Kidney (tissue), 14 donors: ENCODE measurements around the gene BCAS3. TPM values are rescaled to one million over a fixed set of nuclear protein-coding genes. Genes with fewer than 3 reads are reported as not detected.

ENCODE experiments used
- DNase-seq, 5 donors: peaks; one replicate each; pipeline ENCODE4 v3.0.0-alpha.2; 2013 to 2020
- FAIRE-seq: peaks from 2 replicates; lab custom pipeline; 2012; peaks lifted over from hg19 to GRCh38; lab: Jason Lieb, UNC
- H3K27ac ChIP-seq, 2 donors: one replicate each; pipeline ENCODE4 v1.7.0; 2013; ENCODE audit warnings: low read depth in 2 of 2, low read length in 2 of 2, inconsistent platforms in 1 of 2
- H3K27me3 ChIP-seq: one replicate; pipeline ENCODE4 v1.7.1; 2013; ENCODE audit warnings: low read length, inconsistent platforms; ENCODE audit not compliant: control insufficient read depth, insufficient read depth
- H3K36me3 ChIP-seq, 3 donors: one replicate each; pipeline versions ENCODE4 v1.7.0 to v1.7.1; 2013; ENCODE audit warnings: low read length in 3 of 3, control low read depth in 1 of 3, inconsistent platforms in 1 of 3; ENCODE audit not compliant: insufficient read depth in 3 of 3, control insufficient read depth in 2 of 3
- H3K4me1 ChIP-seq, 3 donors: one replicate each; pipeline versions ENCODE4 v1.7.0 to v1.7.1; 2013; ENCODE audit warnings: low read length in 3 of 3, inconsistent platforms in 1 of 3, low read depth in 1 of 3; ENCODE audit not compliant: control insufficient read depth in 2 of 3, insufficient read depth in 2 of 3
- H3K4me3 ChIP-seq, 3 donors: one replicate each; pipeline versions ENCODE4 v1.7.0 to v1.8.1; 2013; ENCODE audit warnings: low read length in 3 of 3, control low read depth in 1 of 3, inconsistent platforms in 1 of 3
- H3K9ac ChIP-seq, 3 donors: one replicate each; pipeline versions ENCODE4 v1.7.0 to v1.7.1; 2013; ENCODE audit warnings: low read length in 3 of 3, control low read depth in 1 of 3, inconsistent platforms in 1 of 3
- H3K9me3 ChIP-seq, 3 donors: one replicate each; pipeline versions ENCODE4 v1.7.0 to v1.7.1; 2013; ENCODE audit warnings: low read length in 3 of 3, control low read depth in 1 of 3, inconsistent platforms in 1 of 3; ENCODE audit not compliant: control insufficient read depth in 2 of 3, insufficient read depth in 1 of 3
- intact Hi-C: fragments of 100-400 bp; cut with DNase I; formaldehyde crosslinking; loops from one replicate; pipeline ENCODE4 v1.11.1; 2022
- polyA plus RNA-seq: library from polyadenylated mRNA; stranded (reverse); fragments of 350-450 nt; fragmentation: Illumina TruSeq; extraction: RNeasy Lipid Tissue Mini Kit (QIAGEN cat#74804); gene quantifications from one replicate; pipeline ENCODE4 v1.2.3, GENCODE V29; 2014; ENCODE audit warnings: low read depth, low replicate concordance; ENCODE audit not compliant: insufficient read depth
- total RNA-seq: library from RNA; stranded (reverse); fragmentation: NEBNext Ultra II Directional; extraction: Animal tissue kit (Norgen Biotek cat#: 25700); gene quantifications from one replicate; pipeline ENCODE4 v1.2.1, GENCODE V29; 2021
- TF ChIP-seq, protein P1 (sequence below): IDR thresholded peaks from 3 replicates; pipeline ENCODE4 v1.5.1; 2012; ENCODE audit warnings: mild to moderate bottlenecking, moderate library complexity, borderline replicate concordance; ENCODE audit not compliant: insufficient read depth; ENCODE audit errors: extremely low read depth
- donor health status: control.
- donor health status: control.
- donor health status: control.
- donor health status: control.
- donor health status: control.
- donor health status: DM: yes; HTN: yes; CAD: no.
- donor health status: Normal renal cell carcinoma (clear cell type).

Gene BCAS3
- total and polyA plus RNA-seq, 2 donors from 2014 or later, result 18.3 to 44.1 TPM

DNA sequence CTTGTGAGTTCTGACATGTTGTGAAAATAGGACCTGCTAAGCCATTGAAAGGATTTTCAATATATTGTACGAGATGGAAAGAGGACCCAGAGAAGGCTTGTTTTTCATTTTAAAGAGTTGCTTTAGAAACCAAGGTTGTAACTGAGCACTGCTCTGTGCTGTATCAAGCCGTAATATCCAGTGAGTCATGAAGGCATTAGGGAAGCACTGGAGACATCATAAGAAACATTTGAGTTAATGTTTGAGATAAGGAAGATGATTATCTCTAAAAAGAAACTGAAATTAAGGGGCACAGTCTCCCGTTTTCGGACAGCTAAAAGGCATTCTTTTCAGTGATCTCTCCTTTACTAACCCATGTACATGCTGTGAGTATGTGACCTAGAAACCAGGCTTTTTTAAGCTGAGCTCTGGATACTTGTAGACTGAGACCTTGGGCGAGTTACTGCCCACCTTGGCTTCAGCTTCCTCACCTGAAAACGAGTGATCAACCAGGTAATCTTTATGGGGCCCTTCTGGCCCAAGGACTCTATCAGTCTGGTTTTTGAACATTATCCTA is 572.8 kb downstream of the BCAS3 start:
- no peaks in the 10 kb centered on the region for H3K27me3 ChIP-seq
- H3K4me1 ChIP-seq, result peaks cover 15 to 16% (median 15%) of the 10 kb centered on the region in 3 donors
- no peak overlapping the region for H3K9ac ChIP-seq
- H3K4me3 ChIP-seq, result peak overlapping the region in 1 of 3 donors; percentile 16
- intact Hi-C loops, result no loop called here
- DNase-seq (no peak), FAIRE-seq (no peak)
- H3K36me3 ChIP-seq, result no peaks in the 10 kb centered on the region
- peak overlapping the region; percentile 61 to 85 for H3K27ac ChIP-seq
- H3K9me3 ChIP-seq, result no peaks in the 10 kb centered on the region
- TF ChIP-seq, protein P1, sequence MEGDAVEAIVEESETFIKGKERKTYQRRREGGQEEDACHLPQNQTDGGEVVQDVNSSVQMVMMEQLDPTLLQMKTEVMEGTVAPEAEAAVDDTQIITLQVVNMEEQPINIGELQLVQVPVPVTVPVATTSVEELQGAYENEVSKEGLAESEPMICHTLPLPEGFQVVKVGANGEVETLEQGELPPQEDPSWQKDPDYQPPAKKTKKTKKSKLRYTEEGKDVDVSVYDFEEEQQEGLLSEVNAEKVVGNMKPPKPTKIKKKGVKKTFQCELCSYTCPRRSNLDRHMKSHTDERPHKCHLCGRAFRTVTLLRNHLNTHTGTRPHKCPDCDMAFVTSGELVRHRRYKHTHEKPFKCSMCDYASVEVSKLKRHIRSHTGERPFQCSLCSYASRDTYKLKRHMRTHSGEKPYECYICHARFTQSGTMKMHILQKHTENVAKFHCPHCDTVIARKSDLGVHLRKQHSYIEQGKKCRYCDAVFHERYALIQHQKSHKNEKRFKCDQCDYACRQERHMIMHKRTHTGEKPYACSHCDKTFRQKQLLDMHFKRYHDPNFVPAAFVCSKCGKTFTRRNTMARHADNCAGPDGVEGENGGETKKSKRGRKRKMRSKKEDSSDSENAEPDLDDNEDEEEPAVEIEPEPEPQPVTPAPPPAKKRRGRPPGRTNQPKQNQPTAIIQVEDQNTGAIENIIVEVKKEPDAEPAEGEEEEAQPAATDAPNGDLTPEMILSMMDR, result no peak

DNA sequence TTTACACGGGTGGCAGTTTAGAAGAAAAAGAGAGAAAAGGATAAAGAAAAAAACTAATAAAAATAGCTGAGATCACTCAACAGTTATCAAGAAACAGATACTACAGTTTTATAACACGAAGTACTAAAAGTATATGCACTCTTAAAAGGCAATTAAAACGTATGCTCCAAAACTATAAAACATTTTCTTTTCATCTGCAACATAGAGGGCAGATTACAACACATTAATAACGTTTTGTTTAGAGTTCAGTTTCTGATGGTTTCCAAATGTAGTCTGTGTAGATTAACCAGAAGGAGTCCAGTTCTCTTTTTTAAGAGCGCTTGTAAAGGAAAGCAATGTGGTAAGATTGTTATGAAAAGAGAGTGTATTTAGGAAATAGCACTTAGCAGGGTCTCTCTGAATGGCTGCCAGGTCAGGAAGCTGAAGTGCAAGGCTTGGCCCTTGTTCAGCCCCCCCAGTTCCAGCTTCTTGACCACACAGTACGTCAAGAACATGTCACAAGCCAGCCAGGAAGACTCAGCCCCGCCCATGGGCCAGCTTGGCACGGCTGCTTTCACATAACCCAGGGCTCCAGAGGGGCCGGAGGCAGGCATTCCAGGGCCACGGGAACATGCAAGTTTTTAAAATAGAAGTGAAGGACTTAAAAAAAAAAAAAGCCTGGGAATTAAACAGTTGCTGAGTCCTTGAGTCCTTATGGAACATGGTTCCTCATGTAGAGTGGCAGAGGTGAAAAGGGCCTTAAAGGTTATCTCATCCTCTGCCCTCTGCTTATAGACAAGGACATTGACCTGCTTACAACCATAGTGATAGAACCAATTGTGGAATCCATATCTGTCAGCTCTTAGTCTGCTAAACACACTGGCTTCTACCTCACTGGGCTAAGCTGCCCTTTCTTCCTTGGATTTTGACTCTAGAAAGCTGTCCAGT is 574.6 kb downstream of the BCAS3 start:
- Histone ChIP-seq H3K27me3 (no peaks in the 10 kb centered on the region), H3K9ac (no peak overlapping the region), H3K27ac (peak overlapping the region; percentile 4 to 59), H3K9me3 (no peaks in the 10 kb centered on the region), H3K4me3 (no peak overlapping the region), H3K36me3 (no peaks in the 10 kb centered on the region), H3K4me1 (peaks cover 15 to 16% (median 15%) of the 10 kb centered on the region in 3 donors)
- TF ChIP-seq, protein P1, result no peak
- FAIRE-seq (no peak), DNase-seq (peak; percentile 82 to 95 (median 84))
- intact Hi-C loops, result no loop called here

DNA sequence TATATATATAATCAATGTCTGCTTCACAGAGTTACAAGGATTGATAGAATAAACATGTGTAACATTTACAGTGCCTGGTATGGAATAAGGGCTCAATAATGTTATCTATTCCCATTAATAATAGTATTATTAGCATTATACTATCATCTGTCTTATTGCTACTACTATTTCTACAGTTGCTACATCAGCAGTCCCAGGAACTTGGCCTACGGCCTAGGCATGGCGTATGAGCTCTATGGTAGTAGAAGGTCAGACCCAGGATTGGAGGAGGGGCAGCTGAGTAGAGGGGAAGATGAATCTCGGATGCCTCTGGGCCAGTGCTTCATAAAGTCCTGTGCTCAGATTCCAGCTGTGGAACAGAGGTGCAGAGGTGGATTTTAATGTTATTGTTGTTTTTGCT is 575.7 kb downstream of the BCAS3 start:
- FAIRE-seq (no peak), DNase-seq (peak in 2 of 5 donors; percentile 29 to 90)
- Histone ChIP-seq H3K27ac (peak overlapping the region in 1 of 2 donors; percentile 11), H3K4me3 (no peak overlapping the region), H3K27me3 (no peaks in the 10 kb centered on the region), H3K9ac (no peak overlapping the region), H3K36me3 (no peaks in the 10 kb centered on the region), H3K9me3 (no peaks in the 10 kb centered on the region), H3K4me1 (peaks cover 9 to 14% (median 11%) of the 10 kb centered on the region in 3 donors)
- intact Hi-C loops, result no loop called here
- TF ChIP-seq, protein P1, result no peak
